Breast epithelium (tissue), 4 donors: ENCODE measurements around the gene KSR2. TPM values are rescaled to one million over a fixed set of nuclear protein-coding genes. Genes with fewer than 3 reads are reported as not detected.

Experiments used
- DNase-seq, 2 donors: peaks; one replicate each; pipeline ENCODE4 v3.0.0-alpha.2; 2019; ENCODE audit warnings: low spot score in 2 of 2
- H3K27ac ChIP-seq, 2 donors: fragments of 200-600 bp; sonication (generic) in 1 of 2; one replicate each; pipeline ENCODE4 v1.5.1; 2016 to 2019; ENCODE audit warnings: mild to moderate bottlenecking in 1 of 2
- H3K27me3 ChIP-seq, 2 donors: fragments of 200-600 bp; sonication (generic) in 1 of 2; one replicate each; pipeline versions ENCODE4 v1.5.1 to v1.6.0; 2017 to 2019; ENCODE audit warnings: control low read depth in 1 of 2, mild to moderate bottlenecking in 1 of 2
- H3K36me3 ChIP-seq: fragments of 200-600 bp; one replicate; pipeline ENCODE4 v1.5.1; 2019
- H3K4me1 ChIP-seq, 2 donors: fragments of 200-600 bp; sonication (generic); one replicate each; pipeline ENCODE4 v1.5.1; 2016 to 2019; ENCODE audit warnings: control low read depth in 1 of 2
- H3K4me3 ChIP-seq, 3 donors: fragments of 200-600 bp; sonication (generic); 1 replicate in 2 of 3; 2 replicates in 1 of 3; pipeline ENCODE4 v1.5.1; 2016 to 2019; ENCODE audit warnings: mild to moderate bottlenecking in 3 of 3, moderate library complexity in 2 of 3
- H3K9me3 ChIP-seq, 2 donors: fragments of 200-600 bp; sonication (generic) in 1 of 2; one replicate each; pipeline ENCODE4 v1.5.1; 2016 to 2019; ENCODE audit warnings: control low read depth in 1 of 2
- POLR2A ChIP-seq: fragments of 450-650 bp; IDR thresholded peaks from one replicate; pipeline ENCODE4 v1.6.1; 2016; ENCODE audit warnings: antibody characterized with exemption, mild to moderate bottlenecking, moderate library complexity
- POLR2AphosphoS5 ChIP-seq, 3 donors: sonication (generic); formaldehyde crosslinking; IDR thresholded peaks; one replicate each; pipeline ENCODE4 v1.6.1; 2017; ENCODE audit warnings: antibody characterized with exemption in 3 of 3
- intact Hi-C: fragments of 100-400 bp; cut with DNase I; formaldehyde crosslinking; loops from one replicate; pipeline ENCODE4 v1.15.1; 2023; ENCODE audit warnings: low total_unique reads
- total RNA-seq, 3 donors: library from RNA; depleted of rRNA; stranded (reverse); fragments of >200 nt; gene quantifications; one replicate each; pipeline ENCODE4 v1.1.0, GENCODE V29; 2016
- TF ChIP-seq, protein P1 (sequence below), 3 donors: fragments of 450-650 bp; IDR thresholded peaks; one replicate each; pipeline ENCODE4 v1.5.1; 2016 to 2017; ENCODE audit warnings: antibody characterized with exemption in 3 of 3, mild to moderate bottlenecking in 3 of 3, moderate library complexity in 3 of 3

KSR2 gene
- total RNA-seq, 3 donors from 2014 or later = under 0.01 to 1.9 (median 0.33) TPM

DNA sequence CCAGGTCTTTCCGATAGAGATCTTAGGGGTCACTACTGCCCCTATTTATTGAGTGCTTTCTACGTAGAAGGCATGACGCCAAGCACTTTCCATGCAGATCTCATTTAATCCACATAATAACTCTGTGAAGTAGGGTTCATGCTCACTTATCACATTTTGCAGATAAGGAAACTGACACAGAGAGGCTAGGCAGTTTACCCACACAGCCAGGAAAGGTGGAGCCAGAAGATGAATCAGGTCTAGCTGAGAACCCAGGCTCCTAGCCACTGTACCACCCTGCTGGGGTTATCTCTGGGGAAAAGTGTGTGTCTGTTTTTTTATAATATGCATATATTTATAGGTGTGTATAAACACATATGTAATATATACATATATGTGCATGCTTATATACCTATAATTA lies 83.6 kb downstream of the KSR2 start:
- TF ChIP-seq POLR2A (no peak), POLR2AphosphoS5 (IDR thresholded peaks at IDR 0.05) (no peak)
- TF ChIP-seq, protein P1, sequence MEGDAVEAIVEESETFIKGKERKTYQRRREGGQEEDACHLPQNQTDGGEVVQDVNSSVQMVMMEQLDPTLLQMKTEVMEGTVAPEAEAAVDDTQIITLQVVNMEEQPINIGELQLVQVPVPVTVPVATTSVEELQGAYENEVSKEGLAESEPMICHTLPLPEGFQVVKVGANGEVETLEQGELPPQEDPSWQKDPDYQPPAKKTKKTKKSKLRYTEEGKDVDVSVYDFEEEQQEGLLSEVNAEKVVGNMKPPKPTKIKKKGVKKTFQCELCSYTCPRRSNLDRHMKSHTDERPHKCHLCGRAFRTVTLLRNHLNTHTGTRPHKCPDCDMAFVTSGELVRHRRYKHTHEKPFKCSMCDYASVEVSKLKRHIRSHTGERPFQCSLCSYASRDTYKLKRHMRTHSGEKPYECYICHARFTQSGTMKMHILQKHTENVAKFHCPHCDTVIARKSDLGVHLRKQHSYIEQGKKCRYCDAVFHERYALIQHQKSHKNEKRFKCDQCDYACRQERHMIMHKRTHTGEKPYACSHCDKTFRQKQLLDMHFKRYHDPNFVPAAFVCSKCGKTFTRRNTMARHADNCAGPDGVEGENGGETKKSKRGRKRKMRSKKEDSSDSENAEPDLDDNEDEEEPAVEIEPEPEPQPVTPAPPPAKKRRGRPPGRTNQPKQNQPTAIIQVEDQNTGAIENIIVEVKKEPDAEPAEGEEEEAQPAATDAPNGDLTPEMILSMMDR (IDR thresholded peaks at IDR 0.05) = no peak
- Histone ChIP-seq H3K36me3 (no peaks in the 10 kb centered on the region), H3K4me1 (no peaks in the 10 kb centered on the region), H3K27ac (no peak overlapping the region), H3K9me3 (no peaks in the 10 kb centered on the region), H3K4me3 (no peak overlapping the region), H3K27me3 (peaks cover 0 to 4% of the 10 kb centered on the region in 2 donors)
- intact Hi-C loops = no loop called here
- no peak for DNase-seq

DNA sequence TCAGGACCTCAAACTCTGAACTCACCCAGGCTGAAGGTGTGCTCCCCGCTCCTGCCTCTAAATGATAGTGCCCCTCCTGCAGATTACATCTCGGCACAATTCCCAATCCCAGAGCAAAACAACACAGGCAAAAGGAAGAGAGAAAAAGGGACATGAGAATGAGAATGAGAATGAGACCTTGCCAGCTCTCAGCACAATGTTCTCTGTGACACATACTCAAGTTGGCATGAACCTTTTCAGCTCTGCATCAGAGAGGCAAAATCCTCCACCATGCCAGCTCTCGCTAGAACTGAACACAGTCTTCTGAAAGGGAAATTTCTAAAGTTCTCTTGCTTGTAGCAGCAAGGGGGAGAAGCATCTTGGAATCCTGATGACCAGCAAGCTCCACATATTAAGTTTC lies 84.6 kb downstream of the KSR2 start:
- H3K36me3 ChIP-seq = no peaks in the 10 kb centered on the region

DNA sequence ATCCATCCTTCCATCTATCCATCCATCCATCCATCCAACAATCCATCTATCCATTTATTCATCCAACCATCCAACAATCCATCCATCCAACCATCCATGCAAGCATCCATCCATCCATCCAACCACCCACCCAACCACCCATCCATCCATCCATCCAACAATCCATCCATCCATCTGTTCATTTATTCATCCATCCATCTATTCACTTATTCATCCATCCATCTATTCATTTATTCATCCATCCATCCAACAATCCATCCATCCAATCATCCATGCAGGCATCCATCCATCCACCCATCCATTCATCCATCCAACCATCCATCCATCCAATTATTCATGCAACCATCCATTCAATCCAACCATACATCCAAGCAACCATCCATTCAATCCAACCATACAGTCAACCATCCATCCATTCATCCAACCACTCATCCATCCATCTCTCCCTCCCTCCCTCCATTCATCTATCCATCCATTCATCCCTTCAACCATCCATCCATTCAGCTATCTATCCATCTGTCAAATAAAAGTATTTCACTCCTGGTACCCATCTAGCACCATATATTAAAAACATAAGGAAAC lies 86.1 kb downstream of the KSR2 start:
- Histone ChIP-seq H3K27me3 (peaks cover 0 to 4% of the 10 kb centered on the region in 2 donors), H3K36me3 (no peaks in the 10 kb centered on the region)
- intact Hi-C loops = loop anchor here (5.0 kb wide), 1 partner anchor 1100 kb away; the partner anchor contains the start of gene SRRM4

More for the DNA sequence above, 84.6 kb downstream of the KSR2 start:
- no peaks in the 10 kb centered on the region for H3K4me1 ChIP-seq
- no peaks in the 10 kb centered on the region for H3K9me3 ChIP-seq
- no peak overlapping the region for H3K27ac ChIP-seq
- DNase-seq = no peak
- TF ChIP-seq, protein P1 (IDR thresholded peaks at IDR 0.05) = no peak
- TF ChIP-seq POLR2AphosphoS5 (IDR thresholded peaks at IDR 0.05) (no peak), POLR2A (no peak)
- H3K4me3 ChIP-seq = no peak overlapping the region
- intact Hi-C loops = loop anchor here (5.0 kb wide), 1 partner anchor 1098 kb away; the partner anchor contains the start of gene SRRM4
- peaks cover 0 to 4% of the 10 kb centered on the region in 2 donors for H3K27me3 ChIP-seq

DNA sequence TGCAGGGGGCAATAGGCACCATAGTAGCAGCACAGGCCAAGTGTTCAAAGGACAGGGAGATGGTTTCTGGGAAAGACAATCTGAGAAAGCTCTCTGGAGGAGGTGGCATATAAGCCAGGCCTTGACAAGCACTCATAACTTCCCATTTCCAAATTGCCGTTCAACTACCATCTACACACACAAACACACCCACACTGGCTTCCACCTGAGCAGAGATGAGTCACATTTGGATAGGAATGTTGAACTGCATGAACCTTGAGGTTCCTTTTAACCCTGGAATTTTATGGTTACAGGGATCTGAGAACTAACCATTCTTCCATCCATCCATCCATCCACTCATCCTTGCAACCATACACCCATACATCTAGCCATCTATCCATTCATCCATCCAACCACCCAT lies 86.6 kb downstream of the KSR2 start:
- no peak overlapping the region for H3K4me3 ChIP-seq
- TF ChIP-seq, protein P1 (IDR thresholded peaks at IDR 0.05) = no peak
- no peak for TF ChIP-seq POLR2A
- TF ChIP-seq POLR2AphosphoS5 (IDR thresholded peaks at IDR 0.05) = no peak
- DNase-seq = no peak
- H3K27me3 ChIP-seq = peaks cover 0 to 4% of the 10 kb centered on the region in 2 donors
- no peak overlapping the region for H3K27ac ChIP-seq
- H3K4me1 ChIP-seq = no peaks in the 10 kb centered on the region
- no peaks in the 10 kb centered on the region for H3K9me3 ChIP-seq
- H3K36me3 ChIP-seq = no peaks in the 10 kb centered on the region
- intact Hi-C loops = loop anchor here (5.0 kb wide), 1 partner anchor 1100 kb away; the partner anchor contains the start of gene SRRM4

More for the DNA sequence above, 86.1 kb downstream of the KSR2 start:
- H3K9me3 ChIP-seq = no peaks in the 10 kb centered on the region
- no peak overlapping the region for H3K27ac ChIP-seq
- no peaks in the 10 kb centered on the region for H3K4me1 ChIP-seq
- H3K4me3 ChIP-seq = no peak overlapping the region
- DNase-seq = no peak
- TF ChIP-seq POLR2A (no peak), POLR2AphosphoS5 (IDR thresholded peaks at IDR 0.05) (no peak)
- TF ChIP-seq, protein P1 (IDR thresholded peaks at IDR 0.05) = no peak

DNA sequence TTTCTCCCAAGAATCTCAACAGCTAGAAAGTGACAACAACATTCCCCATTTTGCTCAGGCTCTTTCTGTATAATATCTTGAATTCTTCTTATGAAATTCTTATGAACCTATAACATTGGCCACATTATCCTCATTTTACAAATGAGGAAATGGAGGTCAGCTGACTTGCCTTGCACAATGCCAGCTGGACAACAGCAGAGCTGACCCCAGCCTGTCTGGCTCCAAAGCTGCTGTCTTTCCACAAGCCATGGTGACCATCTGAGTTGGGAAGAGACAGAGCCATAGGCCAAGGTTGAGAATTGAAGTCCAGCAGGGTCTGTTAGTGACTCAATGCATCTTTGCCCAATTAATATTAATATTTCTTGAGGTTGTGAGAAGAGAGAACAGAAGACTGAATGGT lies 87.3 kb downstream of the KSR2 start:
- no peak overlapping the region for H3K27ac ChIP-seq
- H3K4me3 ChIP-seq = no peak overlapping the region
- intact Hi-C loops = loop anchor here (5.0 kb wide), 1 partner anchor 1101 kb away; the partner anchor contains the start of gene SRRM4
- H3K27me3 ChIP-seq = peaks cover 0 to 4% of the 10 kb centered on the region in 2 donors
- H3K36me3 ChIP-seq = no peaks in the 10 kb centered on the region
- no peaks in the 10 kb centered on the region for H3K4me1 ChIP-seq
- no peaks in the 10 kb centered on the region for H3K9me3 ChIP-seq
- DNase-seq = no peak
- no peak for TF ChIP-seq POLR2AphosphoS5 (IDR thresholded peaks at IDR 0.05)
- TF ChIP-seq POLR2A = no peak
- TF ChIP-seq, protein P1 (IDR thresholded peaks at IDR 0.05) = no peak
